Ascending aorta (tissue), 2 donors: ENCODE data around the gene NLRC5. TPM values are rescaled to one million over a fixed set of nuclear protein-coding genes. Genes with fewer than 3 reads are reported as not detected.

Source experiments
- DNase-seq, 2 donors: peaks; one replicate each; pipeline ENCODE4 v3.0.0-alpha.2; 2019; ENCODE audit warnings: low spot score in 2 of 2
- H3K27ac ChIP-seq, 2 donors: fragments of 200-600 bp; sonication (generic); one replicate each; pipeline ENCODE4 v1.5.1; 2016 to 2017; ENCODE audit warnings: mild to moderate bottlenecking in 1 of 2
- H3K27me3 ChIP-seq: fragments of 200-600 bp; sonication (generic); one replicate; pipeline ENCODE4 v1.5.1; 2017
- H3K36me3 ChIP-seq, 2 donors: fragments of 200-600 bp; sonication (generic); one replicate each; pipeline ENCODE4 v1.5.1; 2016
- H3K4me1 ChIP-seq, 2 donors: fragments of 200-600 bp; sonication (generic); one replicate each; pipeline ENCODE4 v1.5.1; 2016 to 2017; ENCODE audit warnings: mild to moderate bottlenecking in 1 of 2
- H3K4me3 ChIP-seq, 2 donors: fragments of 200-600 bp; sonication (generic); one replicate each; pipeline ENCODE4 v1.5.1; 2016 to 2017; ENCODE audit warnings: mild to moderate bottlenecking in 1 of 2
- H3K9me3 ChIP-seq, 2 donors: fragments of 200-600 bp; sonication (generic); one replicate each; pipeline ENCODE4 v1.5.1; 2016
- intact Hi-C: fragments of 100-400 bp; cut with DNase I; formaldehyde crosslinking; loops from one replicate; pipeline ENCODE4 v1.15.1; 2023
- total RNA-seq: library from RNA; depleted of rRNA; stranded (reverse); fragments of >200 nt; gene quantifications from one replicate; pipeline ENCODE4 v1.1.0, GENCODE V29; 2016
- TF ChIP-seq, protein P1 (sequence below), 3 experiments: fragments of 200-600 bp in 2 of 3; fragments of 450-650 bp in 1 of 3; sonication (generic) in 2 of 3; IDR thresholded peaks; one replicate each; pipeline ENCODE4 v1.5.1; 2016 to 2019; ENCODE audit warnings: antibody characterized with exemption in 3 of 3, mild to moderate bottlenecking in 1 of 3, moderate library complexity in 1 of 3

Gene NLRC5
- total RNA-seq, 1 donor from 2014 or later = 46.7 TPM

DNA sequence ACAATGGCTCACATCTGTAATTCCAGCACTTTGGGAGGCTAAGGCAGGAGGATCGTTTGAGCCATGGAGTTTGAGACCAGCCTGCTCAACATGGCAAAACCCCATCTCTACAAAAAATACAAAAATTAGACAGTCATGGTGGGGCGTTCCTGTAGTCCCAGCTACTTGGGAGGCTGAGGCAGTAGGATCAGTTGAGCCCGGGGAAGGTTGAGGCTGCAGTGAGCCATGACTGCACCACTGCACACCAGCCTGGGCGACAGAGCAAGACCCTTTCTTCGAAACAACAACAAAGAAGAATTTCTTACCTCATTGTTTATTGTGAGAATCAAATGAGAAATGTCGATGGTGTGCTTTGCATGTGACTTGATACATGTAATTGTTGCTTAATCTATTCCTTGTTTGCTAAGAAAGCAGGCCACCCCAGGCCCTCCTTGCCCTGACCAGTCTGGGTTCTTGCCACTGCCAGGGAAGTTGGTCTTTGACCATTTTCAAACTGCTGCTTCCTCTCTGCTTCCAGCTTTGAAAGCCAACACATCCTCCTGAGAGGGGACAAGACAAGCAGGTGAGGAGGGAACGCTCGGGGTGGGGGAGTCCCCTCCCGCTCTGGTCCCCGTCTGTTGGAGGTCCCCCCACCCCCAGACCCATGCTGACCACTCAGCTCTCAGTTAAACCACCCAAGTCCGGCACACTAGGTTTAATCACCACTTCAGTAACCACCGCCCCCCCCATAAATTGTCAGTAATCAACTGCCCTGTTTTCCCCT is 55.8 kb downstream of the NLRC5 start:
- DNase-seq = no peak
- intact Hi-C loops = loop anchor here (1.0 kb wide), 1 partner anchor 178 kb away; no protein-coding TSS in a partner anchor
- Histone ChIP-seq H3K9me3 (no peaks in the 10 kb centered on the region), H3K27me3 (no peaks in the 10 kb centered on the region), H3K36me3 (peaks cover 5 to 29% of the 10 kb centered on the region in 2 donors), H3K4me3 (peak overlapping the region in 1 of 2 donors; percentile 32), H3K27ac (no peak overlapping the region), H3K4me1 (no peaks in the 10 kb centered on the region)
- TF ChIP-seq, protein P1, sequence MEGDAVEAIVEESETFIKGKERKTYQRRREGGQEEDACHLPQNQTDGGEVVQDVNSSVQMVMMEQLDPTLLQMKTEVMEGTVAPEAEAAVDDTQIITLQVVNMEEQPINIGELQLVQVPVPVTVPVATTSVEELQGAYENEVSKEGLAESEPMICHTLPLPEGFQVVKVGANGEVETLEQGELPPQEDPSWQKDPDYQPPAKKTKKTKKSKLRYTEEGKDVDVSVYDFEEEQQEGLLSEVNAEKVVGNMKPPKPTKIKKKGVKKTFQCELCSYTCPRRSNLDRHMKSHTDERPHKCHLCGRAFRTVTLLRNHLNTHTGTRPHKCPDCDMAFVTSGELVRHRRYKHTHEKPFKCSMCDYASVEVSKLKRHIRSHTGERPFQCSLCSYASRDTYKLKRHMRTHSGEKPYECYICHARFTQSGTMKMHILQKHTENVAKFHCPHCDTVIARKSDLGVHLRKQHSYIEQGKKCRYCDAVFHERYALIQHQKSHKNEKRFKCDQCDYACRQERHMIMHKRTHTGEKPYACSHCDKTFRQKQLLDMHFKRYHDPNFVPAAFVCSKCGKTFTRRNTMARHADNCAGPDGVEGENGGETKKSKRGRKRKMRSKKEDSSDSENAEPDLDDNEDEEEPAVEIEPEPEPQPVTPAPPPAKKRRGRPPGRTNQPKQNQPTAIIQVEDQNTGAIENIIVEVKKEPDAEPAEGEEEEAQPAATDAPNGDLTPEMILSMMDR (IDR thresholded peaks at IDR 0.05) = no peak

DNA sequence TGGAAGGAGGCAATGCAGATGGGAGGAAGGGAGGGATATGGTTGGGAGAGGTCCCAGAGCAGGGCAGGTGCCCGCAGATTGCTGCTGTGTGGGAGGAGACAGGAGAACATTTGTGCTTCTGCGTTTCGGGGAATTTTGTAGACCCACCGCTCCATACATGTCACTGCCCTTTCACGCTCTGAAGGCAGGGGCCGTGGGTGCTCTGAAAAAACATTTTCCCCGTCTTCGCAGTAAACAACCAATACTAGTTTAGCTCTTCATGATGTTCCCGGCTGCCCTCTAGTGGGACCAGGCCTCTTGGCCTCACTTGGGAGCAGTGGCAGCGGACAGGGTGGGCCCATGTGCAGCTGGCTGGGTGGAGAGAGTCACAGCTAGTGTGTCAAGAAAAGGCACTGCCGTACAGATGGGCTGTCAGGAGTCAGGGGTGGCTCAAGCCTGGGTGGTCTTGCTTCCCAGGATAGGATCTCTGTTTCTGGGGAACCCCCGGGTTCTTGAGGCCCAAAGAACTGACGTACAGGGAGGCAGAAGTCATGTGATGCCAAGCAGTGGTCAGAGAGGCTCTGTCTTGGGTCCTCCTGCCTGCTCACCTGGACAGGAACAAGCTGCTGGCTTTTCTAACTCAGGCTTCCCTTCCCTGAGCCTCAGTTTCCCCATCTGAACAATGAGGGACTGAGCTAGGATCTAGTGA is 56.5 kb downstream of the NLRC5 start:
- intact Hi-C loops = loop anchor here (1.0 kb wide), 1 partner anchor 179 kb away; no protein-coding TSS in a partner anchor
- H3K27ac ChIP-seq = no peak overlapping the region
- TF ChIP-seq, protein P1 (IDR thresholded peaks at IDR 0.05) = peak; percentile 31 to 71 (median 58)
- no peaks in the 10 kb centered on the region for H3K27me3 ChIP-seq
- no peaks in the 10 kb centered on the region for H3K9me3 ChIP-seq
- H3K4me3 ChIP-seq = peak overlapping the region in 1 of 2 donors; percentile 32
- no peaks in the 10 kb centered on the region for H3K4me1 ChIP-seq
- DNase-seq = peak in 1 of 2 donors; percentile 87
- H3K36me3 ChIP-seq = peaks cover 5 to 24% of the 10 kb centered on the region in 2 donors

DNA sequence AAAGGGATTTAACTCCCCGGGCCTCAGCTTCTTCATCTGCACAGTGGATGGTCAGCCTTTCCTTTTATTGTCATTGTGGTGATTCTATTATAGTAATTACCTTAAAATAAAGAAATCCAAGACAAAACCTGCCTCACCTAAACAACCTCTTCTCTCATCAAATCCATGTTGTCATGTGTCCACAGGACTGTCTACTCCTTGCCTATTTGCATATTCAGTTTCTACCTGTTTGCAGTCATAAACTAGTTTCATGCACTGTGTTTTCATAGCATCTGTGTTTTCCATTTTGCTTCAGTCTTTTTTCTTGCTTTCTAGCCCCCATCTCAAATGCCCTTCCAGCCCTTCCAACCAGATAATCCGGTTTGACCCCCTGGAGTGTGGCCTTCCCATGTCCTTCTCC is 58.7 kb downstream of the NLRC5 start:
- Histone ChIP-seq H3K36me3 (peaks cover 5 to 21% of the 10 kb centered on the region in 2 donors), H3K27me3 (no peaks in the 10 kb centered on the region), H3K9me3 (no peaks in the 10 kb centered on the region), H3K4me1 (no peaks in the 10 kb centered on the region), H3K27ac (no peak overlapping the region), H3K4me3 (no peak overlapping the region)
- intact Hi-C loops = no loop called here
- TF ChIP-seq, protein P1 (IDR thresholded peaks at IDR 0.05) = no peak
- DNase-seq = no peak

DNA sequence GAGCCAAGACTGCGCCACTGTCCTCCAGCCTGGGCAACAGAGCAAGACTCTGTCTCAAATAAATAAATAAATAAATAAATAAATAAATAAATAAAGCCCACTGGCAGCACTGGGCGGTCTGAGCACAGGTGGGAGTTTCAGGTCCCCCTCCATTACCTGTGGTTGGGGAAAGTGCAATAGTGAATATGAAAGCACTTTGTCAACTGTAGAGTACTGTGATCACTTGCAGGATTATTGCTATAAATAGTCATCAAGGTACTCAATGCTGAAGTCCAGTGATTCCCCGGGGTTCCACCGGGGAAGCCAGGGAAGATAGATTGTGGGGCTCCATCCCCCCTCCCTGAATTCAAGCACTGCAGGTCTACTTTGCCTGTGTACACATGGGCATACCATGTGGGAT is 60.3 kb downstream of the NLRC5 start:
- H3K27me3 ChIP-seq = no peaks in the 10 kb centered on the region

DNA sequence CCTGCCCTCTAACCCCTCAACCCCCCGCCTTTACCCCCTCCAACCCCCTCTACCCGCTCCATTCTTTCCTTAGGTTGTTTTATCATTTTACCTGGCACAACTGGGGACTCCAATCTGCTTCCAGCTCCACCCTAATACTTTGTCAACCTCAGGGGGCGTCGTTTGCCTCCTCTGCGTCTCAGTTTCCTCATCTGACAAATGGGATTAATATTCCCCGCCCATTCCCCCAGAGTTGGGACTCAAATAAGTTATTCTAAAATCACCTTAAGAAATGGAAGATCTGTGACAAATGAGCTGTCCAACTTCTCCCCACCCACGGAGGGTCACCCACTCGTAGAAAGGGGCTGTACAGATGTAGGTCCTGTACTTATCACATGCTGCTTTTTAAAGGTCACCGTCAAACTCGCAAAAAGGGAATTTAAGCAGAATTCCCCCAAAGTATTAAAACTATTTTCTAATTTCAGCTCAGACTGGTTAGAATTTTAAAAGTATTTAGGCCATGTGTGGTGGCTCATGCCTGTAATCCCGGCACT is 62.4 kb downstream of the NLRC5 start:
- Histone ChIP-seq H3K36me3 (peaks cover 3 to 27% of the 10 kb centered on the region in 2 donors), H3K4me1 (no peaks in the 10 kb centered on the region)
- intact Hi-C loops = no loop called here

More for the DNA sequence above, 60.3 kb downstream of the NLRC5 start:
- Histone ChIP-seq H3K4me3 (no peak overlapping the region), H3K36me3 (peaks cover 3 to 16% of the 10 kb centered on the region in 2 donors), H3K4me1 (no peaks in the 10 kb centered on the region), H3K9me3 (no peaks in the 10 kb centered on the region), H3K27ac (no peak overlapping the region)
- DNase-seq = no peak
- intact Hi-C loops = no loop called here
- TF ChIP-seq, protein P1 (IDR thresholded peaks at IDR 0.05) = no peak

More for the DNA sequence above, 62.4 kb downstream of the NLRC5 start:
- no peaks in the 10 kb centered on the region for H3K27me3 ChIP-seq
- H3K4me3 ChIP-seq = no peak overlapping the region
- H3K27ac ChIP-seq = no peak overlapping the region
- H3K9me3 ChIP-seq = no peaks in the 10 kb centered on the region
- TF ChIP-seq, protein P1 (IDR thresholded peaks at IDR 0.05) = no peak
- no peak for DNase-seq
